SKM-1 treated with dmso at 0.1 percent for 144 hours (cell line): Measurements from ENCODE around the gene LGALS9.

Source experiments
- DNase-seq: peaks from one replicate; lab custom pipeline; 2025; ENCODE audit not compliant: unreplicated experiment; lab: John Stamatoyannopoulos, UW

The LGALS9 gene

DNA sequence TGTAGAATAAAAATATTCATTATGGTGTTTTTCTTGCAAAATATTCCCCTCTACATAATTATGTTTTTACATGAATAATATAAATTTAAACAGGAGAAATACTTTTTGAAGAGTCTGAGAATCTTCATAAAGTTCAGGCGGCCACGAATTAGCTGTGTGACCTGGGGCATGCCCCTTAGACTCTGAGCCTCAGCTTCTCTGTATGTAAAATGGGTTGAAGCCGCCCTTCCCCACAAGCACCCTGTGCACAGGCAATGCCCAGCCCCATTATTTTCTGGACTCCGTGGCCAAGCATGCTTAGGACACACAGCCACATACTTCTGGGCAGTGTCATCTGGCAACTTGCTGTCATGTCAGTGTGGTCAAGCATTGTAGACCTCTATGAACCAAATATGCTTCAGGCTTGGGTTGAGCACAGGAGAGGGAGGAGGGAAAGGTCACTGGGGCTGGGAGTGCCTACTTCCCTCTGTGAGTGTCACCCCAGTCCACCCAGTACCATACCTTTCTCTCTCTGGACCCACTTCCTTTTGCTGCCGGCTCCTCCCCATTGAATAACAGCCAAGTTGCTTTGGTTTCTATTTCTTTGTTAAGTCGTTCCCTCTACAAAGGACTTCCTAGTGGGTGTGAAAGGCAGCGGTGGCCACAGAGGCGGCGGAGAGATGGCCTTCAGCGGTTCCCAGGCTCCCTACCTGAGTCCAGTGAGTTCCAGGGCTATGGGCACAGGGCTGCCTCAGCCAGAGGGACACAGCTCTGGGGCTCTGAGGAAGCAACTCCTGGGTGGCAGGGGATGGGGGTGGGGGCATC lies at the start of gene LGALS9:
LGALS9 (plus strand) TSS at position 582 of the 804 bp plus-strand sequence; CDS start at position 660, 78 bp downstream.
- peak; percentile 79 for DNase-seq

DNA sequence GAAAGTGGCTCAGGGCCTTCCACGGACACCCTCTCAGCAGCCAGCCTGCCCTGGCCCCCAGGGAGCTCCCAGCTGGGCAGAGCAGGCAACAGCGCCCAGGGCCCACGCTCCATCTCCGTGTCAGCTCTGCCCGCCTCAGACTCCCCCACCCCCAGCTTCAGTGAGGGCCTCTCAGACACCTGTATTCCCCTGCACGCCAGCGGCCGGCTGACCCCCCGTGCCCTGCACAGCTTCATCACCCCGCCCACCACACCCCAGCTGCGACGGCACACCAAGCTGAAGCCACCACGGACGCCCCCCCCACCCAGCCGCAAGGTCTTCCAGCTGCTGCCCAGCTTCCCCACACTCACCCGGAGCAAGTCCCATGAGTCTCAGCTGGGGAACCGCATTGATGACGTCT lies 48.3 kb upstream of the LGALS9 start:
- no peak for DNase-seq

GRCh38 chr17:27585153-27585681 lies 45.8 kb upstream of the LGALS9 start:
- DNase-seq: no peak

- DNase-seq: no peak
Measured at GRCh38 chr17:27585792-27586191, 45.2 kb upstream of the LGALS9 start.

DNA sequence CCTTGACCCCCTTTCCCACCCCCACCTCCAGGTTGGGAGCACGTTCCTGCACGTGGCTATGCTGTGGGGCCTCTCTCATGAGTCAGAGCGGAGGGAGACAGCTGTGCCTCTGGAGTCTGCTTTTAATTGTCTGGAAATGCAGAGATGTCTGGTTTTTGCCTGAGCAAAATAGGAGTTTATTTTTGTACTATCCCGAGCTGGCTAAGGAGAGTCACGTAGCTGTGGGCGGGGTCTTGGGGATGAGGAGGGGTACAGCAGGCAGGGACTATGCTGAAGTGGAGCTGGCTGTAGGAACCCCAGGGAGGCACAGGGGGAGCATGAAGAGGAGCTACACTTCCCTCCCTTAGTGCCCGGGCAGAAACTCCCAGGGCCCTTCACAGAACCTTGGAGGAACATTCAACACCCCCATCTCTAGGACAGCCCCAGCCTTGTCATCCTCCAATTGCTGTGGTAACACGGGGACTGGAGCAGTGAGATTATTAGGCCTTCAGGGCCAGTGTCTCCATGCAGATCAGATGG lies 44.7 kb upstream of the LGALS9 start:
- DNase-seq: no peak

DNA sequence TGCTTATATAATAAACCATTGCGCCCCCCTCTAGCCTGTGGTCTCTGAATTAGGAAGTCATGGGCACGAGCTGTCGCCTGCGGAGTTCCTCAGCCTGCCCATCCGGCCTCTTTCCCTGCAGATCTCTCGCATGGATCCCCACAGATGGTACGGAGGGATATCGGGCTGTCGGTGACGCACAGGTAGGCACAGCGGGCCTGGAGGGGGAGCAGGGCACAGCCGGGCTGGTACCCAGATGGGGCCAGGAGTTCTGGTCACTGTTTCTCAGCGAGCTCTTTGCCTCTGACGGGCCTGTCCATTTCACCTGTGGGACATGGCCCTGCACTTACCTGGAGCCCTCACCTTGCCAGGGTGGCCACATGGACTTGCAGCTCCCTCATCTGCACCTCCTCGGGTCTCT lies 42.6 kb upstream of the LGALS9 start:
- no peak for DNase-seq

DNA sequence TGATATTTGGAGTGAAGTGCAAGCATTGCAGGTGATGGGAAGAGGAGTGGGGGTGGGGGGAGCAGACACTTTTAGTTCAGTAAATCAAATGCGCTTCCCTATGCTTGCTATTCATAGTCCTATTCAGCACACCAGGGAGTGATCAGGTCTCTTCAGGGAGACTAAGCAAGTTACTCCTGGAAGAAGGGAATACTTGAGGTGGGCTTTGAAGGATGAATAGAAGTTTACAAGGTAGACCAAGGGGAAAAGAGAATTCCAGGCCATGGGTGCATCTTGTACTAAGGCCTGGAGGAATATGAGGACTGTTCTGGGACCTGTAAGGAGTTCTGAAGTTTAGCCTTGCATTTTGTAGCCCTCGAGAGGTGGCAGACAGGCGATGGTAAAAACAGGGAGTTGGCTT lies 40.1 kb upstream of the LGALS9 start:
- no peak for DNase-seq

DNA sequence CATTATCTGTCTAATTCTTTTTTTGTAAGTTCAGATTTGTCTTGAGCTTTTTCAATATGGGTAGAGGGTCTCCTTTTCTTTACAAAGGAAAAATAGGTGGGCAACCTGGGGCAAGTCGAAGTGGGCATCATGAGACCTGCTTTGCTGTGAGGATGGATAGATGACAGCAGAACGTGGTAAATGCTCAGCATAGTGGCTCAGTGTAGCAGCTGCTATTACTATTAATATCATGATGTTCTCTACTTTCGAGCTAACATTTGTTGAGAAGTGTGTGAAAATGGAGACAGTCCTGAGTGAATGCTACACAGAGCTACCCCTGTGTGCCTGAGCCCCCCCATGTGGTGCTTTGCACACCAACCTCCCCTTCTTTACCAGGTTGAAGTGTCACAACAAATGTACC lies 39.0 kb upstream of the LGALS9 start:
- no peak for DNase-seq

GRCh38 chr17:27593232-27593856 lies 37.6 kb upstream of the LGALS9 start:
- DNase-seq: no peak

- DNase-seq: no peak
Measured at GRCh38 chr17:27593857-27594255, 37.1 kb upstream of the LGALS9 start.

GRCh38 chr17:27595208-27595607 lies 35.8 kb upstream of the LGALS9 start:
- no peak for DNase-seq

GRCh38 chr17:27596096-27596495 lies 34.9 kb upstream of the LGALS9 start:
- no peak for DNase-seq

GRCh38 chr17:27596566-27597187 lies 34.3 kb upstream of the LGALS9 start:
- DNase-seq: no peak

DNA sequence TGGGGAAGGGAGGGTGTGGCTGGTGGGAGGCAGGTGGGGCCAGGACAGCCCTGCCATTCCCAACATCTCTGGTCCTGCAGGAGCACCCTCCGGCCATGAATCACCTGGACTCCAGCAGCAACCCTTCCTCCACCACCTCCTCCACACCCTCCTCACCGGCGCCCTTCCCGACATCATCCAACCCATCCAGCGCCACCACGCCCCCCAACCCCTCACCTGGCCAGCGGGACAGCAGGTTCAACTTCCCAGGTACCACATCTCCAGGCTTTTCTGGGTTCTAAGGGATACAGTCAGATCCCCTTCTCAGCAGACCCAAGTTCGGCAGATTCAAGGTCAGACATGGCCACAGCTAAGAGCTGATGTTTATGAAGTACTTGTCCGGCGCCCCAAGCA lies 33.8 kb upstream of the LGALS9 start:
- DNase-seq: no peak

DNA sequence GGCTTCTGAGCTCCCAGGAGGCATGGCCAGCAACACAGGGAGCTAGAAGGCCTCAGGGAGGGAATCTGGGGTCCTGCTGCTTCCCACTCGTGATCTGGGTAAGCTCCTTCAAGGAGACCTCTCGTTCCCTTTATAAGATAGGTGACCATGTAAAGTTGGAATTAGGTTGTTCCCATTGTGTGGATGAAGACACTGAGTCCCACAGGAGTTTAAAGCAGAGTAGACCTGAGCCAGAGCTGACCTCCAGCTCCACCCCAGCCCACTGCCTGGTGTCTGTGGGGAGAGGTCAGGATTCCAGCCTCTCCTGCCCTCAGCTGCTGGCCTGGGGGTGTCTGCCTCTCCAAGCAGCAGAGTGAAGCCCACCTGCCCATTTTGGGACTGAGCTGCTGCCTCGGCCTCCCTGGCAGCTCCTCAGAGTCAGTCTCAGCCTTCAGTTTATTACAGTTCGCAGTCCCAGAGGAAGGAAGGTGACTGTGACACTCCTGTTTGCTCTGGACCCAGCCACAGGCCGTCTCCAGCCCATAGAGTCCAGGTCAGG lies 33.1 kb upstream of the LGALS9 start:
- DNase-seq: no peak

DNA sequence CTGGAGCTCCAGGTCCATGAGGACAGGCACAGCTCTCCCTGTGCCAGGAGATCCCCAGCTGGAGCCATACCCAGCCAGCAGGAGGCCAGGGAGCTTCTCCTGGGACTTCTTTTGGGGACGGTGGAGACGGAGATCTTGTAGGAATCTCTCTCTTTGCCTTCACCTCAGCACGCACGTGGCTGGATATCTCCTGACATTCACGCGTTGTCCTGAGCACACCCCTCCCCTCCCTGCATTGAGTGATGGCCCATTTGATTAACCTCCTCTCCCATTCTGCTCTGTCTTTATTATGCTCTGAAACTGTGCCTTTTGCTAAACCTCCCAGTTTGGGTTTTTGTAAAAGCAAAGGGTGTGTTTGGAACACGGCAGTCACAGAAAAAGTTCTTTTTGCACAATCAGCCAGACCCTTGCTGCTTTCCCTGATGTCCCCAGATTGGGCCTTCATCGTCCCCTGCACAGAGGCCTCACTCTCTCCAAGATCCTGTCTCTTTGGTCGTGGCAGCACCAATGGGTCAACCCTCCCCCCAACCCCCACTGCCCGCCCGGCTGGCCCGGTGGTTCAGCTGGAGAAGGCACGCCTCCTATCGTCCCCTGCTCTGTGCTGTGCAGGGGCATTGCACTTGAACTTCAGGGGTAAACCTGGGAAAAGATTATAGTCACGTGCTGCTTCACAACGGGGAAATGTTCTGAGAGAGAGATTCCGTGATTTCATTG lies 32.5 kb upstream of the LGALS9 start:
- DNase-seq: no peak

DNA sequence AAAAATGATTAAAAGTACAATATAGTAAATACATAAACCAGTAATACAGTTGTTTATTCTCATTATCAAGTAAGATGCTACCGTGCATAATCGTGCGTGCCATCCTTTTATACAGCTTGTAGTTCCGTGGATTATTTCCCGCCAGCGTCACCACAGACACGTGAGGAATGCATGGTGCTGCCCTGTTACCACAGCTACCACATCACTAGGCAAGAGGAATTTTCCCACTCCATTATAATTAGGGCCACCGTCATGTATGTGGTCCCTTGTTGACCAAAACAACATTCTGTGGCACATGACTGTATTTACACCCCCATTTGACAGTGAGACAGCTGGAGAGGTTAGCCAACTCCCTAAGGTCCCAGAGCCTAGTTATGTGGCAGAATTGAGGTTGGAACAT lies 30.5 kb upstream of the LGALS9 start:
- no peak for DNase-seq

DNA sequence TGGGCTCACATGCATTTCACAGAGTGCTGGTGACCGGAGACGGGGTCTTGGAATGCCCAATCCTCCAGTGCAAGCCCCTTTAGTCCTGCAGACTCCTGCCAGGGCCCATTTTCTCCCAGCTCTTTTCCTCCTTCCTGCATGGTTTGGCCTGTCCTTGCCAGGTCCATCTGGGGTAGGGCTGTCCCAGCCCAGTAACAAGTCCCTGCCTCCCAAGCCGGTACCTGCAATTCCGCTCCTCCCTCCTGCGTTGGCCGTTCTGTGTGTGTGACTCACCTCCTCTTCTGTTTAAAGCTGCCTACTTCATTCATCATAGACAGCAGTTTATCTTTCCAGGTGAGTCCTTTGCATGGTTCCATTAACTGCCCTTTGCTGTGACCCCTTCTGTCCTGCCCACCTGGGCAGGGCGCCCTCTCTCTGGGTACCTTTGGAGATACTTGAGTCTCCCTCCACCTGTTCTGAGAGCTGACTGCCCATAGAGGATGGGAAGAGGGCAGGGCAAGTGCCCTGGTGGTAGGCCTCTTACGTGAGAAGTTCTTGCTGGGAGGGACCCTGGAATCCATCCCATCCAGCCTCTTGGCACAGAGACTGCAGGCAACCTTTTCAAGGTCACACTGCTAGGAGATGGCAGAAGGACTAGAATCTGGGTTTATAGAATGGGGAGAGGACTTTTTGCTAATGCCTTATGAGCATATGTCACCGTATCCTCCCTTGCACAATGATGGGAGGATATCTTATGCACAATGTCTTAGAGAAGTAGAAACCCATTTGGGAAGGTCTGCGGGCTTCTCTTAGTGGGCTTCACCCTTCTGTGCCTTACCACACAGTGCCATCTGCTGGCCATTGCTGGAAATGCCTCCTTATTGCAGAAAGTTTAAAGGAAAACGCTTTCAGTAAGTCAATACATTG lies 29.7 kb upstream of the LGALS9 start:
- DNase-seq: peak; percentile 49

DNA sequence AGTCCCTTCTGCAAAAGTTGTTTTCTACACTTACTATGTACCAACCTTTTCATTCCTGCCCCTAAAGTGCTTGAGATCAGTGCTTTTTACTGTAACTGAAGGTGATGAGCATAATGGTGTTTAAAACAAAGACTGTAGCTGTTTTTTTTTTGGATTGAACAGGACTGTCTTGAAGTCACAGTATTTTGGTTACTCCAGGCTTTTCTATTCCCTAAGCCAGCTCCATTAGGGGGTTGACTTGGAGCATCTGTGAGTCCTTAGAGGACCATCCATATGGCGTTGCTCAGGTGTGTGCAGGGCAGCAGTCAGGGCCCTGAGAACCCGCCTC lies 29.0 kb upstream of the LGALS9 start:
- no peak for DNase-seq
